Left colon (tissue), 2 donors: ENCODE measurements around the gene KCNC4. TPM values are rescaled to one million over a fixed set of nuclear protein-coding genes. Genes with fewer than 3 reads are reported as not detected.

Experiments used
- ATAC-seq: fragments of 200-7000 bp; cut with Tn5 transposase; one replicate; pipeline ENCODE4 v1.9.1; 2020; ENCODE audit warnings: mild to moderate bottlenecking, moderate library complexity
- DNase-seq, 2 donors: peaks; one replicate each; pipeline ENCODE4 v3.0.0-alpha.2; 2020
- intact Hi-C, 2 donors: fragments of 100-400 bp; cut with DNase I in 1 of 2; cut with micrococcal nuclease in 1 of 2; formaldehyde crosslinking; loops; one replicate each; pipeline versions ENCODE4 v1.11.2 to v1.14.0; 2022; cut with DNase I, micrococcal nuclease
- total RNA-seq, 2 donors: library from RNA; stranded (reverse); fragmentation: NEBNext Ultra II Directional; extraction: Animal tissue kit (Norgen Biotek cat#: 25700); gene quantifications; one replicate each; pipeline ENCODE4 v1.2.1, GENCODE V29; 2021
- donor health status: DM: no; HTN: no; CAD: no.
- donor health status: DM: yes; HTN: yes; CAD: no.

Gene KCNC4
- total RNA-seq, 2 donors from 2014 or later = 7.0 to 8.1 TPM

GRCh38 chr1:110186558-110186957 is 23.6 kb upstream of the KCNC4 start:
- peak; percentile 64 for ATAC-seq
- DNase-seq = no peak
- intact Hi-C loops = no loop called here

GRCh38 chr1:110187139-110187890 is 22.8 kb upstream of the KCNC4 start:
- intact Hi-C loops = no loop called here
- no peak for ATAC-seq
- no peak for DNase-seq

DNA sequence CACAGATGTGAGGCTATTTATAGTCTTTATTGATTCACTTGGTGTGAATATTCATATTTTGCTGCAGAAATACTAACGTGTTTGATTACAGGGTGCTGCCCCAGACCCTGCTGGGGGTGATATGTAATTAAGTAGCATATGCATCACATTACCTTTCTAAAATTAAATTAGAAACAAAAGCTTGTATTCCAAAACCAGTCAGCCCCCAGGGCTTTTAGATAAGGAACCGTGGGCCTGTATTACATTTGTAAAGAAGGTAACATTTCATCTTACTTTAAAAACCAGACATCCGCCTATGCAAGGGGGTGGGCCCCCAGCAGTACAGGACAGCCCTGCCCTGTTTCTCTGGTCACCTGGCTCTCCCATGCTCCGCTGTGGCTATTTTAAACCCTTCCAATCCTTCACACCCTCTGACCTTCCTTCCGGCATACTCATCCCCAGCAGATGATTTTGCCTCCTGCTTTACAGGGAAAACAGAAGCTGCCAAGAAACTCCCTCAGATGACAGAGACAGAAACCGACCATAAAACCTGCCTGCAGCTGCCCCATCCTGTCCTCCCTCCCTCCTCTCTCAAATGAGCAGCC is 22.0 kb upstream of the KCNC4 start:
- ATAC-seq = no peak
- intact Hi-C loops = no loop called here
- DNase-seq = no peak

- intact Hi-C loops = no loop called here
- no peak for ATAC-seq
- DNase-seq = no peak
Measured at GRCh38 chr1:110189181-110189580, 20.9 kb upstream of the KCNC4 start.

GRCh38 chr1:110190282-110190929 is 19.7 kb upstream of the KCNC4 start:
- DNase-seq (no peak), ATAC-seq (peak; percentile 26)
- intact Hi-C loops = no loop called here

- intact Hi-C loops = no loop called here
- no peak for DNase-seq
- no peak for ATAC-seq
Measured at GRCh38 chr1:110192541-110192940, 17.6 kb upstream of the KCNC4 start.

- DNase-seq (no peak), ATAC-seq (no peak)
- intact Hi-C loops = no loop called here
Measured at GRCh38 chr1:110195196-110195595, 14.9 kb upstream of the KCNC4 start.

DNA sequence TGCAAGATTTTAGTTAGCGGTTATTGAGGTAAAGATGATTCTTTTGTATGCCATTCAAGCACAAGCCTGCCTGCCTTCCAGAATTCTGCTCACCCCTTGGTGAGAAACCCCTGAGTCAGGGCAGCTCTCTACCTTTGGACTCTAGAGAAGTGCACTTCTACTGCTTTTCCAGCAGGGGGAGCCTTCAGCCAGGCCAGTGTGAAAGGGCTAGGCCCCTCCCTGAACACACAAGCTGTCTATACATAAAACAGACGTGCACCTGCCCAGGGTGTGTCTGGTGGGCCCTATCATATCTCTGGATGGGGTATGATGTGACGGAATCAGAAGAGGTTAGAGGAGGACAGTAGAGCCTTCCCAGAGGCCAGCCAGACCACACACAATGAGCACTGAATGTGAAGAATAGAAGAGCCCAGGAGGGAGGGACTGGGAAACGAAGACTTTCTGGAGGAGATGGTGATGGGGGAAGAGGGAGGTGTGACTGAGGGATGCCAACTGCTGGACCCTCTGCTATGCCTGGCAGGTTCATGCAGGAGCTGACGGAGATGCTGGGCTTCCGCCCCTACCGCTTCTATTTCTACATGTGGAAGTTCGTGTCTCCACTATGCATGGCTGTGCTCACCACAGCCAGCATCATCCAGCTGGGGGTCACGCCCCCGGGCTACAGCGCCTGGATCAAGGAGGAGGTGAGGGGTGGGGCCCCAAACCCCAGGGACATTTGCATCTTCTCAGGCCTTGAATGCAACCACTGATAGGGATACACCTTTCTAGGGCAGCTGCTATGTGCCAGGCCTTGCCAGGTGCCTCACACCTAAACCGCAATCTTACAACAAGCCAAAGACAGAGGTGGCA is 13.0 kb upstream of the KCNC4 start:
- DNase-seq (peak; percentile 42 to 45), ATAC-seq (peak; percentile 91)
- intact Hi-C loops = no loop called here

DNA sequence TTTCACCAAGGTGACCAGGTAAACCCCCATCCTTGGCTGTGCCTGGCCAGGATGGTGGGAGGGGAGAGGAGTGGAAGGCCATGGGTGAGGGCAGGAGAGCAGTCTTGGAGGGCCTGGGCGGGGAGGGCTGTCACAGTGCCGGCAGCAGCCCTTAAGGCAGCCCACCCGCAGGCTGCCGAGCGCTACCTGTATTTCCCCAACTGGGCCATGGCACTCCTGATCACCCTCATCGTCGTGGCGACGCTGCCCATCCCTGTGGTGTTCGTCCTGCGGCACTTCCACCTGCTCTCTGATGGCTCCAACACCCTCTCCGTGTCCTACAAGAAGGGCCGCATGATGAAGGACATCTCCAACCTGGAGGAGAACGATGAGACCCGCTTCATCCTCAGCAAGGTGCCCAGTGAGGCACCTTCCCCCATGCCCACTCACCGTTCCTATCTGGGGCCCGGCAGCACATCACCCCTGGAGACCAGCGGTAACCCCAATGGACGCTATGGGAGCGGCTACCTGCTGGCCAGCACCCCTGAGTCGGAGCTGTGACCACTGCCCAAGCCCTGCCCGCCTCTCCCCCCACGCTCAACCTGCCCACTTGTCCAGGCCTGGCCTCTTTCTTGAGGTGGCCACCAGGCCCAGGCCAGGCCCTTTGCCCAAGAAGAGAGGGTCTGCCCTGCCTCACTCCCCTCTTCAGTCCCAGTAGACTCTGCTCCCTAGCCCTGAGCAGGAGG is 12.0 kb upstream of the KCNC4 start:
- DNase-seq = no peak
- ATAC-seq = no peak
- intact Hi-C loops = no loop called here

DNA sequence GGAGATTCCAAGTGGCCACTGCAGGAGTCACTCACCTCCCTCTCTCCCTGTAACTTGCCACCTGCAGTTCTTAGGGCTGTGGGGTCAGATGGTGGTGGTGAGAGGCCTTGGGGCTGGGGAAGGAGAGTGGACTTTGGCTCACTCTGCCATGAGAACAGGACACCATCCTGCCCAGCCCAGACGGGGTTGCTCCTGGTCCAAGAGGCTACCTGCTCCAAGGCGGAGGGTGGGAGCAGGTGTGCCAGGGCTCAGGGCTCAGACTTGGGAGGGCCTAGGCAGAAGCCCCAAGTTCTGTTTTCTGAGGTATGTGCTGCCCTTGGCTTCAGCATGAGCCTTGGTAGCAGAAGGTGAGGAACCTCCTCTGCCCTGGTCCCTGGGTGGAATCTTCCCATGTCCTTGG is 11.4 kb upstream of the KCNC4 start:
- no peak for DNase-seq
- intact Hi-C loops = no loop called here
- ATAC-seq = no peak

DNA sequence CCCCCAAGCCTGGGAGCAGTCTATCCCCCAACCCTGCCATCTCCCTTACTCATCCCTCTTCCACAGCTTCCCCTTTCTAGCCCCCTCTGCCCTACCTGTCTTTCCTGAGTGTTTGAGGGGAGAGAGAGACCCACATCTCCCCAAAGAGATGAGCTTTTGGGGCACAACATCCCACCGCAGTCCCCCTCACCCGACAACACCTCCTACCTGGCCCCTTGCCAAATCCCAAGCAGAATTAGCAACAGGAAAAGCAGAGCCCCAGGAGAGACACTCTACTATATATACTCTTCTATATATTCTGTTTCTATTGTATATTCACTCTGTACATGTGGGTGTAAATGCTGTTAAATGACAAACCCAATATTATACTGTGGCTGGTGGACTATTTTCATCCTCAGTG is 9.9 kb upstream of the KCNC4 start:
- intact Hi-C loops = loop anchor here (5.0 to 10.0 kb wide), 2 partner anchors 262 to 265 kb away; no protein-coding TSS in a partner anchor
- no peak for ATAC-seq
- no peak for DNase-seq

DNA sequence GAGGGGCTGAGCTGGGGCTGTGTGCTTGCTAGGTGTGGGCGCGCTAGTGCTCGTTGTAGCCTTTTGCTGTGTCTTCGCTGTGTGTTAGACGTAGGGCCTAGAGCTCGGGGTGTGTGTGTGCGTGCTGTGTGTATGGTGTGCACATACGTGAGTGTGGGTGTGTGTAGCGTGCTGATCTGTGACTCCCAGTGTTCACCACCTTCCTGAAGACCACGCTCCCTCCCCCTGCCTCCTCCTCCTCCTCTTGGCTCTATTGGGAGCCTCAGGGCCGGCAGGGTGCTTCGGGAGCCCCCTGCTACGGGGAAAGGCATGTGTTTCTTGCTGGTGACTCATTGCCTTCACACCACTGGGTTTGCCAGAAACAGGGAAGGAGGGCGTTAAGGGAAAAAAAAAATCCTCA is 9.4 kb upstream of the KCNC4 start:
- DNase-seq (no peak), ATAC-seq (no peak)
- intact Hi-C loops = loop anchor here (5.0 to 10.0 kb wide), 2 partner anchors 262 to 264 kb away; no protein-coding TSS in a partner anchor

DNA sequence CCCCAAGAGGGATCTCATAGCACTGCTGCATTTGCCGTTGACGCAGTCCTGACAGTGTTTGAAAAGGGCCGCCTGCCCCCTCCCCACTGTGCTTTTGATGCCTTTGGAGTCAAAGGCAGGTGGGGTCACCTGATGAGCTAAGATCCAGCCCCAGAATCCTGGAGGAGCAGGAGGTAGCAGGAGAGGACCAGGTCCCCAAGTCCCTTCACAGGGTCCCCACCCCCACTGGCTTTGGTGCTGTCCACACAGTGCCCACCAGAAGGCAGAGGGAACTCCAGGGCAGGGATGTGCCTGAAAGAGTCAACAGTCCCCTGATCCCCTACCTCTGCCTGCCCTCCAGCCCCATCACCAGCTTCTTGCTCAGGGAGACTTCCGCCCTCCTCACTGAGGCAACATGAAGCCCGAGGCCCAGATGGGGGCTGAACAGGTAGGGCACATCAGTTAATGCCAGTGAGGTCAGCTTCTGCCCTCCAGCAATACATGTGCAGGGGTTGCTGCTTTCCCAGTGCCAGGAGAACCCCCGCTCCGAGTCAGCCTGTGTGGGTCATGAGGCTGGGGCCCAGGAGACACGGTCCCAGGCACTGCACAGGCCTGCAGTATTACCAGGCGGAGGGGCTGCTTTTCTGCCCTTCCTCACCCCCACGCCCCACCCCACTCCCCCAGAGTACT is 8.8 kb upstream of the KCNC4 start:
- intact Hi-C loops = loop anchor here (5.0 to 10.0 kb wide), 2 partner anchors 261 to 264 kb away; no protein-coding TSS in a partner anchor
- DNase-seq = no peak
- no peak for ATAC-seq

DNA sequence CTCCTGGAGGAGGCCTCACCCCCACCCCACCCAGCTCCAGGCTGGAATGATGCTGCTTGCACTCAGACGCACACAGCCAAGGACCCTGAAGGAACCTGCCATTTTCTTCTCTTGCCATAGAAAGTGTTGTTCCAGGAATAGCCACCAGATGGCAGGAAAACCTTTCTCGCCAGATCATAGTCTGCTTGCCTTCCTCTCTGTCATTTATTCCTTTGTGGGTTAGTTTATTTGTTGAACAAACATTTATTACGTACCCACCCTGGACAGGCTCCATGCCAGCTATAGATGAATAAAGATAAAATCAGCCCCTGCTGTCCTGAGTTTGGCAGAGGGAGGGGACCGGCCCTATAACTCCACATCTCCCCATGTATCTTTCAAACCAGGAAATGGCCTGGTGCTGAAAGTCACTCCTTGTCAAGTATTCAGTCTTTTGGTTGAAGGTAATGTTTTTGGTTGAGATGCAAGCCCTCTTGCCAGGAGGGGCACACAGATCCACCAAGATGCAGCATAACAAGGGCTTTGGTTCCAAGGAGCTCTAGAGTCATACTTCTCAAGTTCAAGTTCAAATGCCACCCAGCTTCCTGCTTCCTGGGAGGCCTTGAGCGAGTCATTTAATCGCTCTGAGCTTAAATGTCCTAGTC is 7.0 kb upstream of the KCNC4 start:
- ATAC-seq (peak; percentile 85), DNase-seq (peak; percentile 66 to 76)
- intact Hi-C loops = loop anchor here (5.0 to 10.0 kb wide), 2 partner anchors 259 to 262 kb away; no protein-coding TSS in a partner anchor

GRCh38 chr1:110205156-110205555 is 5.0 kb upstream of the KCNC4 start:
- ATAC-seq = no peak

DNA sequence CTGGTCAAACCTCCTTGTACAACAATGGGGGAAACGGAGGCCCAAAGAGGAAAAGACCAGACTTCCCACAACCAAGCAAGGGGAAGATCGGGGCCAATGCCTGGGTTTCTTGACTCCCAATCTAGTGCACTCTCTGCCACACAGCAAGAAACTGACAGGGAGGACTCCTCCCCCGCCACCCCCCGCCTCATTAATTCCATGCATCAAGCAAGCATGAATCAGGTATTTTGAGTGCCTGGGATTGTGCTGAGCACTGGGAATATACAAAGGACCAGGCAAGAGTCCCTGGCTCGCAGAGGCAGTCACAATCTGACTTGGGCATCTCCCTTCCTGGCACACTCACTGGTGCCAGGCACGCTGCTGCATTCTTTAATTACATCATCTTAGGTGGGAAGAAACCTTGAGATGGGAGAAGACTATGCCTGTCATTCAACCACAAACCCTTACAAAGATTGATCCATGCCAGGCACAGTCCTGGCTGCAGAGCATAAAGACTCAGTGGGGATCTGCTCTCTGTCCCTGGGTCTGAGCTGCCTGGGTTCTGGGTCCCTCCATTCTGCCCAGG is 4.4 kb upstream of the KCNC4 start:
- no peak for DNase-seq
- intact Hi-C loops = loop anchor here in 1 of 2 donors (5.0 to 10.0 kb wide), 2 partner anchors 107 to 259 kb away; no protein-coding TSS in a partner anchor
- no peak for ATAC-seq

More at GRCh38 chr1:110205156-110205555, 5.0 kb upstream of the KCNC4 start:
- intact Hi-C loops = loop anchor here in 1 of 2 donors (5.0 to 10.0 kb wide), 2 partner anchors 107 to 260 kb away; no protein-coding TSS in a partner anchor
- no peak for DNase-seq
